HUES64 (cell line): Measurements from ENCODE around the gene LYPD6B.

Source experiments
- H3K27ac ChIP-seq: 2 replicates; pipeline ENCODE4 v1.7.0; 2013; ENCODE audit warnings: low read depth, low read length, inconsistent platforms
- H3K27me3 ChIP-seq: 2 replicates; pipeline ENCODE4 v1.6.1; 2013; ENCODE audit warnings: mild to moderate bottlenecking, low read length; ENCODE audit not compliant: insufficient read depth
- H3K36me3 ChIP-seq: 2 replicates; pipeline ENCODE4 v1.6.1; 2013; ENCODE audit warnings: mild to moderate bottlenecking, low read length; ENCODE audit not compliant: insufficient read depth
- H3K4me1 ChIP-seq: 2 replicates; pipeline ENCODE4 v1.6.1; 2013; ENCODE audit warnings: mild to moderate bottlenecking, low read length, moderate library complexity; ENCODE audit not compliant: insufficient read depth
- H3K4me3 ChIP-seq: 2 replicates; pipeline ENCODE4 v1.5.1; 2013; ENCODE audit warnings: mild to moderate bottlenecking, low read length, moderate library complexity
- H3K9ac ChIP-seq: 2 replicates; pipeline ENCODE4 v1.6.1; 2013; ENCODE audit warnings: mild to moderate bottlenecking, low read depth, low read length
- H3K9me3 ChIP-seq: 2 replicates; pipeline ENCODE4 v1.6.1; 2013; ENCODE audit warnings: low read depth, low read length; ENCODE audit not compliant: insufficient read depth
- WGBS: fragments of 150-250, 120-280 bp; methylation state at CpG from one replicate; pipeline ENCODE4 v1.1.7; 2013; ENCODE audit warnings: missing lambda C conversion rate; 5-methylcytosine and 5-hydroxymethylcytosine counted together

The LYPD6B gene

GRCh38 chr2:149259136-149259535 lies 220.6 kb downstream of the LYPD6B start:
- Histone ChIP-seq H3K36me3 (no peaks in the 10 kb centered on the region), H3K4me3 (no peak overlapping the region), H3K9me3 (no peaks in the 10 kb centered on the region), H3K4me1 (no peaks in the 10 kb centered on the region), H3K9ac (no peak overlapping the region), H3K27ac (no peak overlapping the region), H3K27me3 (no peaks in the 10 kb centered on the region)
- WGBS: 95% methylated on average over 4 of the region's 4 CpGs

GRCh38 chr2:149261692-149262091 lies 223.2 kb downstream of the LYPD6B start:
- no peaks in the 10 kb centered on the region for H3K27me3 ChIP-seq
- H3K4me1 ChIP-seq: no peaks in the 10 kb centered on the region
- no peak overlapping the region for H3K9ac ChIP-seq
- 75% methylated on average over 3 of the region's 3 CpGs for WGBS
- no peak overlapping the region for H3K4me3 ChIP-seq
- H3K36me3 ChIP-seq: no peaks in the 10 kb centered on the region
- no peaks in the 10 kb centered on the region for H3K9me3 ChIP-seq
- no peak overlapping the region for H3K27ac ChIP-seq
